Activated CD4-positive, alpha-beta T cell treated with anti-CD3 and anti-CD28 coated beads, Interleukin-2, amount 10 ng/mL, durations not matched to agents 24 days and 14 days (primary cell): Measurements from ENCODE around the gene MRPL41. TPM values are rescaled to one million over a fixed set of nuclear protein-coding genes. Genes with fewer than 3 reads are reported as not detected.

Experiments
- DNase-seq: peaks from one replicate; pipeline ENCODE4 v3.0.0; 2022
- H3K27ac Mint-ChIP-seq: one replicate; pipeline ENCODE4 v1.8.0; 2022; ENCODE audit warnings: mild to moderate bottlenecking, mixed read lengths
- H3K27me3 Mint-ChIP-seq: one replicate; pipeline ENCODE4 v1.8.0; 2022; ENCODE audit warnings: mixed read lengths
- H3K36me3 Mint-ChIP-seq: one replicate; pipeline ENCODE4 v1.8.0; 2022; ENCODE audit warnings: low read depth, mild to moderate bottlenecking, mixed read lengths
- H3K4me1 Mint-ChIP-seq: one replicate; pipeline ENCODE4 v1.8.0; 2021; ENCODE audit warnings: mixed read lengths
- H3K4me3 Mint-ChIP-seq: one replicate; pipeline ENCODE4 v1.8.0; 2022; ENCODE audit warnings: mild to moderate bottlenecking, moderate library complexity, mixed read lengths
- H3K9me3 Mint-ChIP-seq: one replicate; pipeline ENCODE4 v1.8.0; 2021; ENCODE audit warnings: mixed read lengths
- intact Hi-C: fragments of 100-400 bp; cut with micrococcal nuclease; formaldehyde crosslinking; loops from one replicate; pipeline ENCODE4 v1.15.1; 2023
- total RNA-seq: library from RNA; stranded (reverse); gene quantifications from 2 replicates; pipeline ENCODE4 v1.2.3, GENCODE V29; 2022

The MRPL41 gene
- total RNA-seq, 1 donor from 2014 or later = 52.8 TPM

GRCh38 chr9:137575716-137576411 is 24.2 kb downstream of the MRPL41 start:
- DNase-seq = no peak
- Mint-ChIP-seq H3K27me3 (no peaks in the 10 kb centered on the region), H3K36me3 (peaks cover 35% of the 10 kb centered on the region), H3K4me1 (peaks cover 29% of the 10 kb centered on the region), H3K9me3 (no peaks in the 10 kb centered on the region), H3K4me3 (peak overlapping the region; percentile 50), H3K27ac (peak overlapping the region; percentile 21)
- intact Hi-C loops = no loop called here

GRCh38 chr9:137578518-137579258 is 27.0 kb downstream of the MRPL41 start, which contains the start of gene DPH7:
TSS of gene DPH7 (minus strand) at chr9:137578925. CDS start at chr9:137578777, 148 bp downstream.
- intact Hi-C loops = loop anchor here (2.0 kb wide), 2 partner anchors 28 to 40 kb away; partner anchors contain the start of genes EHMT1, MRPL41 and PNPLA7
- H3K27me3 Mint-ChIP-seq = no peaks in the 10 kb centered on the region
- peak; percentile 99 for DNase-seq
- H3K4me1 Mint-ChIP-seq = peaks cover 29% of the 10 kb centered on the region
- peaks cover 37% of the 10 kb centered on the region for H3K36me3 Mint-ChIP-seq
- H3K27ac Mint-ChIP-seq = peak within 1 kb of the TSS; percentile 72
- H3K9me3 Mint-ChIP-seq = no peaks in the 10 kb centered on the region
- H3K4me3 Mint-ChIP-seq = peak within 1 kb of the TSS; percentile 88

GRCh38 chr9:137579259-137579604 is 27.6 kb downstream of the MRPL41 start:
- H3K27me3 Mint-ChIP-seq = no peaks in the 10 kb centered on the region
- peak overlapping the region; percentile 66 for H3K27ac Mint-ChIP-seq
- intact Hi-C loops = loop anchor here (2.0 kb wide), 2 partner anchors 28 to 40 kb away; partner anchors contain the start of genes EHMT1, MRPL41 and PNPLA7
- H3K4me3 Mint-ChIP-seq = peak overlapping the region; percentile 88
- H3K36me3 Mint-ChIP-seq = peaks cover 33% of the 10 kb centered on the region
- H3K4me1 Mint-ChIP-seq = peaks cover 29% of the 10 kb centered on the region
- no peak for DNase-seq
- no peaks in the 10 kb centered on the region for H3K9me3 Mint-ChIP-seq

GRCh38 chr9:137580209-137580953 is 28.7 kb downstream of the MRPL41 start:
- intact Hi-C loops = no loop called here
- peaks cover 23% of the 10 kb centered on the region for H3K4me1 Mint-ChIP-seq
- H3K27me3 Mint-ChIP-seq = no peaks in the 10 kb centered on the region
- H3K9me3 Mint-ChIP-seq = no peaks in the 10 kb centered on the region
- DNase-seq = no peak
- H3K27ac Mint-ChIP-seq = no peak overlapping the region
- H3K36me3 Mint-ChIP-seq = peaks cover 23% of the 10 kb centered on the region
- H3K4me3 Mint-ChIP-seq = no peak overlapping the region

- peaks cover 18% of the 10 kb centered on the region for H3K4me1 Mint-ChIP-seq
- H3K4me3 Mint-ChIP-seq = no peak overlapping the region
- peaks cover 18% of the 10 kb centered on the region for H3K36me3 Mint-ChIP-seq
- no peaks in the 10 kb centered on the region for H3K27me3 Mint-ChIP-seq
- intact Hi-C loops = no loop called here
- DNase-seq = no peak
- H3K27ac Mint-ChIP-seq = no peak overlapping the region
- H3K9me3 Mint-ChIP-seq = no peaks in the 10 kb centered on the region
Observed at GRCh38 chr9:137580954-137581322, 29.3 kb downstream of the MRPL41 start.

- peaks cover 19% of the 10 kb centered on the region for H3K36me3 Mint-ChIP-seq
- intact Hi-C loops = no loop called here
Observed at GRCh38 chr9:137581361-137582285, 29.9 kb downstream of the MRPL41 start.

GRCh38 chr9:137582286-137582860 is 30.7 kb downstream of the MRPL41 start:
- intact Hi-C loops = no loop called here
- no peak overlapping the region for H3K27ac Mint-ChIP-seq

More at GRCh38 chr9:137581361-137582285, 29.9 kb downstream of the MRPL41 start:
- Mint-ChIP-seq H3K4me1 (peaks cover 12% of the 10 kb centered on the region), H3K9me3 (no peaks in the 10 kb centered on the region), H3K4me3 (no peak overlapping the region), H3K27me3 (no peaks in the 10 kb centered on the region), H3K27ac (no peak overlapping the region)
- DNase-seq = no peak

GRCh38 chr9:137583347-137583746 is 31.7 kb downstream of the MRPL41 start:
- no peaks in the 10 kb centered on the region for H3K27me3 Mint-ChIP-seq
- intact Hi-C loops = no loop called here
- H3K27ac Mint-ChIP-seq = no peak overlapping the region
- H3K4me3 Mint-ChIP-seq = no peak overlapping the region
- DNase-seq = peak; percentile 55
- H3K9me3 Mint-ChIP-seq = no peaks in the 10 kb centered on the region
- peaks cover 28% of the 10 kb centered on the region for H3K36me3 Mint-ChIP-seq
- H3K4me1 Mint-ChIP-seq = peaks cover 7% of the 10 kb centered on the region

More at GRCh38 chr9:137582286-137582860, 30.7 kb downstream of the MRPL41 start:
- peaks cover 21% of the 10 kb centered on the region for H3K36me3 Mint-ChIP-seq
- no peaks in the 10 kb centered on the region for H3K27me3 Mint-ChIP-seq
- peak; percentile 67 for DNase-seq
- no peak overlapping the region for H3K4me3 Mint-ChIP-seq
- H3K4me1 Mint-ChIP-seq = peaks cover 7% of the 10 kb centered on the region
- H3K9me3 Mint-ChIP-seq = no peaks in the 10 kb centered on the region

- no peak for DNase-seq
- H3K27ac Mint-ChIP-seq = no peak overlapping the region
- intact Hi-C loops = no loop called here
- H3K36me3 Mint-ChIP-seq = peaks cover 30% of the 10 kb centered on the region
- H3K9me3 Mint-ChIP-seq = no peaks in the 10 kb centered on the region
- H3K27me3 Mint-ChIP-seq = no peaks in the 10 kb centered on the region
- H3K4me1 Mint-ChIP-seq = peaks cover 5% of the 10 kb centered on the region
- no peak overlapping the region for H3K4me3 Mint-ChIP-seq
Observed at GRCh38 chr9:137583957-137584356, 32.3 kb downstream of the MRPL41 start.

- Mint-ChIP-seq H3K36me3 (peaks cover 29% of the 10 kb centered on the region), H3K27ac (no peak overlapping the region), H3K27me3 (no peaks in the 10 kb centered on the region), H3K4me1 (peaks cover 8% of the 10 kb centered on the region), H3K4me3 (no peak overlapping the region), H3K9me3 (no peaks in the 10 kb centered on the region)
- no peak for DNase-seq
- intact Hi-C loops = no loop called here
Observed at GRCh38 chr9:137586854-137587253, 35.2 kb downstream of the MRPL41 start.

GRCh38 chr9:137588311-137588710 is 36.6 kb downstream of the MRPL41 start:
- intact Hi-C loops = no loop called here
- no peak for DNase-seq
- Mint-ChIP-seq H3K9me3 (no peaks in the 10 kb centered on the region), H3K4me3 (peak overlapping the region; percentile 87), H3K4me1 (peaks cover 10% of the 10 kb centered on the region), H3K27me3 (no peaks in the 10 kb centered on the region), H3K36me3 (peaks cover 23% of the 10 kb centered on the region), H3K27ac (no peak overlapping the region)

GRCh38 chr9:137588891-137589290 is 37.2 kb downstream of the MRPL41 start:
- H3K4me1 Mint-ChIP-seq = peaks cover 10% of the 10 kb centered on the region
- intact Hi-C loops = no loop called here
- no peak for DNase-seq
- no peaks in the 10 kb centered on the region for H3K27me3 Mint-ChIP-seq
- peak overlapping the region; percentile 87 for H3K4me3 Mint-ChIP-seq
- peaks cover 19% of the 10 kb centered on the region for H3K36me3 Mint-ChIP-seq
- H3K27ac Mint-ChIP-seq = no peak overlapping the region
- no peaks in the 10 kb centered on the region for H3K9me3 Mint-ChIP-seq
